ENCODE data around the gene CCL13.
"Not testable (repeated sequence)": the region's sequence is repeated elsewhere in the genome, so short reads cannot be mapped to it uniquely, and the experiment has no call there.

The CCL13 gene

DNA sequence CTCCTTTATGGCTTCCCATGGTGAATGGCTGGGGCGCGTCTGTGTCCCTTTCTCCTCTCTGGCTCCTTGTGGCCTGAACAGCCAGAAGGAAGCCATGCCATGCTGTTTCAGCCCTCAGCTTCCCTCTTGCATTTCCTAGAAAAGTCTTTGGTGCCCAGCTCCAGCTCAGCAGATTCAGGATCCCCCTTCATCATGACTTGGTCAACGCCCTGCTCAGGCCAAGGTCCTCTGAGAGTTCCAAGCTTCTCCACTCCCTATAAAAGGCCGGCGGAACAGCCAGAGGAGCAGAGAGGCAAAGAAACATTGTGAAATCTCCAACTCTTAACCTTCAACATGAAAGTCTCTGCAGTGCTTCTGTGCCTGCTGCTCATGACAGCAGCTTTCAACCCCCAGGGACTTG is at the start of gene CCL13:
CCL13 (plus strand) TSS at position 287 of the 400 bp plus-strand sequence; CDS start at position 334, 47 bp downstream.
- no peak for DNase-seq (ENCODE audit: low spot score in 2 of 2)
- Mint-ChIP-seq H3K4me3 (no peak within 1 kb of the TSS), H3K9me3 (peaks cover 4% of the 10 kb centered on the region), H3K27me3 (peaks cover 8% of the 10 kb centered on the region), H3K4me1 (no peaks in the 10 kb centered on the region), H3K36me3 (peaks cover 2% of the 10 kb centered on the region), H3K27ac (no peak within 1 kb of the TSS)
- no peak for ATAC-seq (ENCODE audit: low read depth)

DNA sequence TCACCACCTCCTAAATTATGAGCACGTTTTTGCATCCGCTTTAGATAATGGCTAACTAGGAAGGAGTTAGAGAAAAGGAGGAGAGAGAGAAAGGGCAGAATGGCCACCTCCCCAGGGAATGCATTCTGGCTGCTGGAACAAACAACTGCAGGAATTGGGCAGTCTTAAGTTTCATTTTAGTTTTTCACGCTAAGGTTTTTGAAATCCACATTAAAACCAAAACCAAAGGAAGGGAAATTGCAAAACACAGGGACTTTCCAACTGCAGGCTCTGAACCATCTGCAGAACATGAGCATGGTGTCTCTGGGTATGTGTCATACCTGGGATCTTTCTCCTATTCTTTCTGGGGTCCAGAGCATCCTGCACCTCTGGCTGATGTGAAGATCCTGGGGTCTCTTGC is 49.2 kb upstream of the CCL13 start:
- Mint-ChIP-seq H3K4me3 (no peak overlapping the region), H3K9me3 (no peaks in the 10 kb centered on the region), H3K36me3 (no peaks in the 10 kb centered on the region), H3K27ac (no peak overlapping the region), H3K4me1 (no peaks in the 10 kb centered on the region), H3K27me3 (peaks cover 6% of the 10 kb centered on the region)
- ATAC-seq (ENCODE audit: low read depth): no peak
- DNase-seq (ENCODE audit: low spot score in 2 of 2): no peak

DNA sequence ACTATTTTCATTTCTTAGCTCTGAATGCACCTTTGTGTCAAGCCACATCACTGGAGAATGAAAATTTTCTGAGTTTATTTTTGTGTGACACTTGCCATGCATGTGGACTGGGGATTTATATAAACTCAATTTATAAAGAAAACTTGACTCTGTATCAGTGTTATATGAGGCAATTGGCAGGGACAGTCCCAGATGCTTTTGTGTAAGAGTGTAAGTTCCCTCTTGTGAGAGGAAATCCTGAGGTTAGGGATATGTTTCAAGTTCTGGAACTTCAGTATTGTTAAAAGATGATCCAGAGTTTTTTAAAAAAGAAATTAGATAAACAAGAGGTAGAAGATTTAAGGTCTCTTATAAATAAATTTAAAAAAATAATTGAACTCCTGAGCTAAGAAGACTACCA is 47.9 kb upstream of the CCL13 start:
- no peaks in the 10 kb centered on the region for H3K9me3 Mint-ChIP-seq
- H3K4me1 Mint-ChIP-seq: no peaks in the 10 kb centered on the region
- no peak for ATAC-seq (ENCODE audit: low read depth)
- no peak overlapping the region for H3K27ac Mint-ChIP-seq
- no peaks in the 10 kb centered on the region for H3K36me3 Mint-ChIP-seq
- H3K27me3 Mint-ChIP-seq: peaks cover 16% of the 10 kb centered on the region
- H3K4me3 Mint-ChIP-seq: no peak overlapping the region
- DNase-seq (ENCODE audit: low spot score in 2 of 2): no peak

DNA sequence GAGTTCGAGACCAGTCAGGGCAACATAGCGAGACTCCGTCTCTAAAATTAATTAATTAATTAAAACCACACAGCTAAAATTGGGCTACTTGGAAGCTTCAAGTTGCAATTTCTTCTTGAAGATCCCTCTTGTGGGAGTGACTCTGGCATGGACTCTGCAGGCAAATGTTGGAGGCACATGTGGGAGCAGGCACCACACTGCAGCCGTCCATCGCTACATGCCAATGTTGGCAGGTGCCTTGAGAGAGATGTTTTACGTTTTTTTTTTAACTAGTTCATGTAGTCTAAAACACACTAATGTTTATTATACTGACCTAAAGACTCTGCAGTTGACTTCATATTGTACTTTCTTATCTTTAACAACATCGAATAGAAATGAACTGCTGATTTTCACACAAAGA is 45.0 kb upstream of the CCL13 start:
- peaks cover 16% of the 10 kb centered on the region for H3K27me3 Mint-ChIP-seq
- H3K4me1 Mint-ChIP-seq: no peaks in the 10 kb centered on the region
- DNase-seq (ENCODE audit: low spot score in 2 of 2) (no peak), ATAC-seq (ENCODE audit: low read depth) (no peak)
- no peaks in the 10 kb centered on the region for H3K9me3 Mint-ChIP-seq
- H3K4me3 Mint-ChIP-seq: no peak overlapping the region
- no peak overlapping the region for H3K27ac Mint-ChIP-seq
- H3K36me3 Mint-ChIP-seq: no peaks in the 10 kb centered on the region

DNA sequence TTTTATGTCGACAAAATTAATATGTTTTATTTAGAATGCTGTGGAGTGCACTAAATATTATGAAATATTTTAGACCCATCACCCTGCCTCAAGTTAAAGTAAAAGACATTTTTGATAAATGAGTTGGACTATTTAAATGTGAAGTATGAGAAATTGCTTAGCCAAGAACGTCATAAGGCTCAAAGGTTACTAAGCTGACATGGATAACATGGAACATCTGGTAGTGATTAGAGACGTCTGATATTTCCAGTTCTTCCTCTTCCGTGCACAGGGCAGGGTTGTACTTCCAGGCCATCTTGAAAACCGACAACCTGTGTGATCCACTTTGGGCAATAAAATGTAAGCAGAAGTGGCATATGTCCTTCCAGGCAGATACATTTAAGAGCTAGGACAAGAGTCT is 44.2 kb upstream of the CCL13 start:
- no peaks in the 10 kb centered on the region for H3K9me3 Mint-ChIP-seq
- no peaks in the 10 kb centered on the region for H3K36me3 Mint-ChIP-seq
- peaks cover 16% of the 10 kb centered on the region for H3K27me3 Mint-ChIP-seq
- H3K27ac Mint-ChIP-seq: no peak overlapping the region
- ATAC-seq (ENCODE audit: low read depth) (no peak), DNase-seq (ENCODE audit: low spot score in 2 of 2) (no peak)
- no peaks in the 10 kb centered on the region for H3K4me1 Mint-ChIP-seq
- H3K4me3 Mint-ChIP-seq: no peak overlapping the region

DNA sequence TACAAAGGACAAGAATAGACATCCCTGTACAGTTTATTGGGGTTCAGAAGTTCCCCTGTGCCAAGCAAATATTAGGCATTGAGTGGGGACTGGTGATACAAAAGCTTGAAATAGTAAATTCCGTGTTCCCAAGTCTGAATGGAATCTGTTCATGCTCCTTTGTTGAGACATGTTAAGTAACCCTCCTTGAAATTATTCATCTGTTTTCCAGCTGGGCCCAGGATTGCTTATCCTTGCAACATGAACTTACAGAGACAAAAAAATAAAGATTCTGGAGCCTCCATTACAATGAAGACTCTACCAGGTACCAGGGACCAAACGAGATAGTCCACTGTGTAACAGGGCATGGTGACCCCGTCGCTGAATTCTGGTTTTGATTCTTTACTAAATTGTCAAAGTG is 43.1 kb upstream of the CCL13 start:
- no peaks in the 10 kb centered on the region for H3K4me1 Mint-ChIP-seq
- H3K9me3 Mint-ChIP-seq: no peaks in the 10 kb centered on the region
- DNase-seq (ENCODE audit: low spot score in 2 of 2) (no peak), ATAC-seq (ENCODE audit: low read depth) (no peak)
- no peaks in the 10 kb centered on the region for H3K36me3 Mint-ChIP-seq
- H3K4me3 Mint-ChIP-seq: no peak overlapping the region
- no peak overlapping the region for H3K27ac Mint-ChIP-seq
- peaks cover 17% of the 10 kb centered on the region for H3K27me3 Mint-ChIP-seq

DNA sequence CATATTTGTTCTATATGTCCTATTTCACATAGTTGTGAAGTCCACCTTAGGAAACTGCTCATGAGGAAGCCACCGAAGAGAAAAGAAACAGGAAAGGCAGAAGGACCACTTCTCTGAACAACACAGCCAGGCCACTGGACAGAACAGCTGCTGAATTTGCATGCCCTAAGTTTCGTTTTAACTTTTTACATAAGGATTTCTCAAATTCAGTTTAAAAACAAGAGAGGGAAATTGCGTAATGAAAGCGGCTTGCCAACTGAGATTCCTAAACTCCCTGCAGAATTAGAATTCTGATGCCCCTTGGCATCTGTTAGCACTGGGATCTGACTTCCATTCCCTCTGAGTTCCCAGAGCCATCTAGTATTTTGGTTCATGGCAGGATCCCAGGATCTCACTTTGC is 42.0 kb upstream of the CCL13 start:
- no peak overlapping the region for H3K4me3 Mint-ChIP-seq
- no peaks in the 10 kb centered on the region for H3K36me3 Mint-ChIP-seq
- H3K27me3 Mint-ChIP-seq: peaks cover 17% of the 10 kb centered on the region
- DNase-seq (ENCODE audit: low spot score in 2 of 2): no peak
- no peaks in the 10 kb centered on the region for H3K4me1 Mint-ChIP-seq
- ATAC-seq (ENCODE audit: low read depth): no peak
- H3K27ac Mint-ChIP-seq: no peak overlapping the region
- H3K9me3 Mint-ChIP-seq: no peaks in the 10 kb centered on the region

DNA sequence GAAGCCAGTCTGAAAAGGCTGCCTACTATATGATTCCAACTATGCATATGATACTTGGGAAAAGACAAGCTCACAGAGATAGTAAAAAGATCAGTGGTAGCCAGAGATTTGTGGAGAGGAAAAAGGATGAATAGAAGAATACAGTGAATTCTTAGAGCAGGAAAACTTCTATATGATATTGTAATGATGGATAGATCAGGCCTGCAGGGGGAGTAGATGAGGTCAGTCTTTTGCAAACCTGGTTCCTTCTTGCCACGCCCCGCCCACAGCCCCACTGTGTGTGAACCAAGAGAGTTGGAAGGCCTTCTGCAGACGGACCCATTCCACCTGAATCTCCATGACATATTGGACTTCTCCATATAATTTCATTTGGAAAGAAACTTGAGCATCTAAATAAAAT is 37.8 kb upstream of the CCL13 start:
- Mint-ChIP-seq H3K9me3 (peaks cover 2% of the 10 kb centered on the region), H3K36me3 (no peaks in the 10 kb centered on the region), H3K27me3 (peaks cover 7% of the 10 kb centered on the region), H3K4me1 (no peaks in the 10 kb centered on the region), H3K4me3 (no peak overlapping the region), H3K27ac (no peak overlapping the region)
- DNase-seq (ENCODE audit: low spot score in 2 of 2) (no peak), ATAC-seq (ENCODE audit: low read depth) (no peak)

DNA sequence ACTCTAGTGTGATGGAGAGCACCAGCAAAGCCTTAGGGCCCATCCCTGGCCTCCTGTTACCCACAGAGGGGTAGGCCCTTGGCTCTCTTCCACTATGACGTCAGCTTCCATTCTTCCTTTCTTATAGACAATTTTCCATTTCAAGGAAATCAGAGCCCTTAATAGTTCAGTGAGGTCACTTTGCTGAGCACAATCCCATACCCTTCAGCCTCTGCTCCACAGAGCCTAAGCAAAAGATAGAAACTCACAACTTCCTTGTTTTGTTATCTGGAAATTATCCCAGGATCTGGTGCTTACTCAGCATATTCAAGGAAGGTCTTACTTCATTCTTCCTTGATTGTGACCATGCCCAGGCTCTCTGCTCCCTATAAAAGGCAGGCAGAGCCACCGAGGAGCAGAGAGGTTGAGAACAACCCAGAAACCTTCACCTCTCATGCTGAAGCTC is 37.2 kb upstream of the CCL13 start, which contains the start of gene CCL8:
CCL8 (plus strand) TSS at position 397 of the 445 bp plus-strand sequence. CDS start 67 bp downstream, outside the sequence.
- H3K27me3 Mint-ChIP-seq: peaks cover 7% of the 10 kb centered on the region
- no peaks in the 10 kb centered on the region for H3K4me1 Mint-ChIP-seq
- DNase-seq (ENCODE audit: low spot score in 2 of 2) (no peak), ATAC-seq (ENCODE audit: low read depth) (no peak)
- peaks cover 6% of the 10 kb centered on the region for H3K9me3 Mint-ChIP-seq
- no peak within 1 kb of the TSS for H3K4me3 Mint-ChIP-seq
- no peaks in the 10 kb centered on the region for H3K36me3 Mint-ChIP-seq
- H3K27ac Mint-ChIP-seq: no peak within 1 kb of the TSS

DNA sequence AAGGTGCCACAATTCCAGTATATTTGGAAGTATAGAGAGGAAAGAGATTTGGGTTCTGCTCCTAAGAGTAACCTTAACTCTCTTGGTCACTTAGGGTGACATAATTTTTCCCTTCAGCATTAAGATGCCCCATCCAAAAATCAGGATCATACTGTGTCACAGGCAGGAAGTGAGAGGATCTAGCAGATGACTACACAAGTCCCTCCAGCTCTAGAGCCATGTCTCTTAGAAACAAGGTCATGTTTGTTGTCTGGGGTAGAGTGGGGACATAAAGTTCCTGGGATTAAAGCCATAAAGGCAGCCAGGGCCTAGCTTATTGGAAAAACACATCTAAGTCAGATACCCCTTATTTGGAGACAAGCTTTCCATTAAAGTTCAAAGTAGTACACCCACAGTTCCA is 34.3 kb upstream of the CCL13 start:
- peaks cover 14% of the 10 kb centered on the region for H3K27me3 Mint-ChIP-seq
- H3K9me3 Mint-ChIP-seq: peaks cover 13% of the 10 kb centered on the region
- DNase-seq (ENCODE audit: low spot score in 2 of 2) (no peak), ATAC-seq (ENCODE audit: low read depth) (no peak)
- H3K27ac Mint-ChIP-seq: no peak overlapping the region
- no peaks in the 10 kb centered on the region for H3K4me1 Mint-ChIP-seq
- H3K4me3 Mint-ChIP-seq: no peak overlapping the region
- H3K36me3 Mint-ChIP-seq: no peaks in the 10 kb centered on the region

DNA sequence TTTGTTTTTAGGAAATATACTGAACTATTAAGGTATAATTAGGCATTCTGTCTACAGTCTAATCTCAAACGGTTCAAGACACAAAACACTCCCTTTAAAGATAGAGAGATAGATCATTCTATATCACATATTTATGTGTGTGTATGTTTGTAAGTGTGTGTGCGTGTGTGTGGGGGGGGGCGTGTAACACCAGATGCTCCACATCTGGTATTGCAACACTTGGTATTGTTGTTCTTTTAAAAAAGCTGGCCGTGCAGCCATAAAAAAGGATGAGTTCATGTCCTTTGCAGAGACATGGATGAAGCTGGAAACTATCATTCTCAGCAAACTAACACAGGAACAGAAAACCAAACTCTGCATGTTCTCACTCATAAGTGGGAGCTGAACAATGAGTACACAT is 28.7 kb upstream of the CCL13 start:
- H3K27ac Mint-ChIP-seq; ATAC-seq (ENCODE audit: low read depth); H3K4me1 Mint-ChIP-seq; H3K36me3 Mint-ChIP-seq; DNase-seq (ENCODE audit: low spot score in 2 of 2); H3K4me3 Mint-ChIP-seq: not testable (repeated sequence)
- peaks cover 13% of the 10 kb centered on the region for H3K9me3 Mint-ChIP-seq
- peaks cover 16% of the 10 kb centered on the region for H3K27me3 Mint-ChIP-seq

DNA sequence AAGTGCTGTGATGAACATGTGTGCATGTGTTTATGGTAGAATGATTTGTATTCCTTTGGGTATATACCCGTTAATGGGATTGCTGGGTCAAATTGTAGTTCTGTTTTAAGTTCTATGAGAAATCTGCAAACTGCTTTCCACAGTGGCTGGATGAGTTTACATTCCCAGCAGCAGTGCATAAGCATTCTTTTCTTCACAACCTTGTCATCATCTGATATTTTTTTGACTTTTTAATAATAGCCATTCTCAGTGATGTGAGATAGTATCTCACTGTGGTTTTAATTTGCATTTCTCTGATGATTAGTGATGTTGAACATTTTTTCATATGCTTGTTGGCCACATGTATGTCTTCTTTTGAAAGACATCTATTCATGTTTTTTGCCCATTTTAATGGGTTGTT is 18.6 kb upstream of the CCL13 start:
- no peak overlapping the region for H3K27ac Mint-ChIP-seq
- H3K4me3 Mint-ChIP-seq: no peak overlapping the region
- no peaks in the 10 kb centered on the region for H3K4me1 Mint-ChIP-seq
- ATAC-seq (ENCODE audit: low read depth) (no peak), DNase-seq (ENCODE audit: low spot score in 2 of 2) (no peak)
- H3K36me3 Mint-ChIP-seq: no peaks in the 10 kb centered on the region
- peaks cover 18% of the 10 kb centered on the region for H3K27me3 Mint-ChIP-seq
- peaks cover 2% of the 10 kb centered on the region for H3K9me3 Mint-ChIP-seq

DNA sequence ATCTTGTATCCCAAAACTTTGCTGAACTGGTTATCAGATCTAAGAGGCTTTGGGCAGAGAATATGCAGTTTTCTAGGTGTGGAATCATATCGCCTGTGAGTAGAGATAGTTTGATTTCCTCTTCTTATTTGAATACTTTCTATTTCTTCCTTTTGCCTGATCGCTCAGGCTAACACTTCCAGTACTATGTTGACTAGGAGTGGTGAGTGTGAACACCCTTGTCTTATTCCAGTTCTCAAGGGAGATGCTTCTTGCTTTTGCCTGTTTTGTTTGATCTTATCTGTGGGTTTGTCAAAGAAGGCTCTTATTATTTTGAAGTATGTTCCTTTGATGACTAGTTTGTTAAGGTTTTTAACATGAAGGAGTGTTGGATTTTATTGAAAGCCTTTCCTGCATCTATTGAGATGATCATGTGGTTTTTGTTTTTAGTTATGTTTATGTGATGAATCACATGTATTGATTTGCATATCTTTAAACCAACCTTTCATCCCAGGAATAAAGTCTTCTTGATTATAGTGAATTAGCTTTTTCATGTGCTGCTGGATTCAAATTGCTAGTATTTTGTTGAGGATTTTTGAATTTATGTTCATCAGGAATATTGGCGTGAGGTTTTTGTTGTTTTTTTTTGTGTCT is 17.0 kb upstream of the CCL13 start:
- no peak overlapping the region for H3K27ac Mint-ChIP-seq
- peaks cover 2% of the 10 kb centered on the region for H3K9me3 Mint-ChIP-seq
- no peaks in the 10 kb centered on the region for H3K36me3 Mint-ChIP-seq
- H3K4me1 Mint-ChIP-seq: no peaks in the 10 kb centered on the region
- H3K4me3 Mint-ChIP-seq: no peak overlapping the region
- no peak for DNase-seq (ENCODE audit: low spot score in 2 of 2)
- peaks cover 20% of the 10 kb centered on the region for H3K27me3 Mint-ChIP-seq
- no peak for ATAC-seq (ENCODE audit: low read depth)

DNA sequence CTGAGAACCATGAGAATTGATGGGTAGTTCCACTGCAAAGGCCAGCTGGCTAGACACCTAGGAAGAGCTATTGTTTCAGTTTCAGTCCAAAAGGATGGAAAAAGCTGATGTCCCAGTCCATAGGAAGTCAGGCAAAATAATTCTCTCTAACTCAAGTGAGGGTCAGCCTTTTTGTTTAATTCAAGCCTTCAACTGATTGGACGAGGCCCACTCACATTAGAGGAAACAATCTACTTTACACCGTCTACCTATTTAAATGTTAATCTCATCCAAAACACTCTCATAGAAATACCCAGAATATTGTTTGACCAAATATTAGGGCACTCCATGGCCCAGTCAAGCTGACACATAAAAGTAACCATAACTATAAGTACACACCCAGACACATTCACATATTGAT is 14.4 kb upstream of the CCL13 start:
- no peaks in the 10 kb centered on the region for H3K4me1 Mint-ChIP-seq
- ATAC-seq (ENCODE audit: low read depth) (no peak), DNase-seq (ENCODE audit: low spot score in 2 of 2) (no peak)
- H3K27me3 Mint-ChIP-seq: peaks cover 18% of the 10 kb centered on the region
- H3K4me3 Mint-ChIP-seq: no peak overlapping the region
- no peak overlapping the region for H3K27ac Mint-ChIP-seq
- no peaks in the 10 kb centered on the region for H3K36me3 Mint-ChIP-seq
- H3K9me3 Mint-ChIP-seq: no peaks in the 10 kb centered on the region

DNA sequence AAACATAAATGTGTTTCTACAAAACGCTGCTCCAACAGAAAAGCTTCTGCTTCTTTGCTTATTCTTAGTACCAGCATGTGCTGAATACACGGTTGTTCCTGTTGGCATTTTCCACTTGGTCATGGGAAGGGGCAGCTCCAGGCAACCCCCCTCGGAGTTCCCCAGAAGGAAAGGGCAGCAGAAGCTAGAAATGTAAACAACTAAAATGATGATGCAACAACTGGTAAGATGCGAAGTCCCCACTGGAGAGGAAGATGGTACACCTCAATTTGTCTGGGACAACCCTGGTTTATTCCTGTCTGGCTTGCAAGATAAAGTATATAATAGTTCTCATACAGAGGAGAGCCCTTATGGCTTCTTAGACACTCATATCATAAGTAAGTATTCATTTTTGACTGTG is 9.2 kb upstream of the CCL13 start:
- H3K36me3 Mint-ChIP-seq: no peaks in the 10 kb centered on the region
- H3K4me1 Mint-ChIP-seq: no peaks in the 10 kb centered on the region
- no peak overlapping the region for H3K27ac Mint-ChIP-seq
- peaks cover 8% of the 10 kb centered on the region for H3K27me3 Mint-ChIP-seq
- ATAC-seq (ENCODE audit: low read depth) (no peak), DNase-seq (ENCODE audit: low spot score in 2 of 2) (no peak)
- no peak overlapping the region for H3K4me3 Mint-ChIP-seq
- H3K9me3 Mint-ChIP-seq: no peaks in the 10 kb centered on the region

All from memory B cell (primary cell).